Gastroesophageal sphincter (tissue), 4 donors: ENCODE measurements around the gene CDK5R1. TPM values are rescaled to one million over a fixed set of nuclear protein-coding genes. Genes with fewer than 3 reads are reported as not detected.

Experiments used
- ATAC-seq: fragments of 150-250 bp; one replicate; pipeline ENCODE4 v1.9.1; 2016; ENCODE audit warnings: mild to moderate bottlenecking, moderate library complexity
- H3K27ac ChIP-seq, 4 donors: fragments of 200-600 bp; sonication (generic) in 3 of 4; 1 replicate in 3 of 4; 2 replicates in 1 of 4; pipeline ENCODE4 v1.5.1; 2016 to 2019
- H3K27me3 ChIP-seq: fragments of 200-600 bp; sonication (generic); one replicate; pipeline ENCODE4 v1.5.1; 2019
- H3K36me3 ChIP-seq, 2 donors: fragments of 200-600 bp; sonication (generic); one replicate each; pipeline ENCODE4 v1.5.1; 2019; ENCODE audit warnings: control low read depth in 1 of 2
- H3K4me1 ChIP-seq, 3 donors: fragments of 200-600 bp; sonication (generic); 1 replicate in 2 of 3; 2 replicates in 1 of 3; pipeline ENCODE4 v1.5.1; 2016 to 2019; ENCODE audit warnings: control low read depth in 2 of 3
- H3K4me3 ChIP-seq, 2 donors: fragments of 200-600 bp; sonication (generic); one replicate each; pipeline ENCODE4 v1.5.1; 2019; ENCODE audit warnings: mild to moderate bottlenecking in 1 of 2, moderate library complexity in 1 of 2
- H3K9me3 ChIP-seq, 3 donors: fragments of 200-600 bp; sonication (generic); one replicate each; pipeline ENCODE4 v1.5.1; 2017 to 2019; ENCODE audit warnings: control low read depth in 2 of 3
- CTCF ChIP-seq, 4 experiments: fragments of 200-600 bp in 2 of 4; fragments of 450-650 bp in 2 of 4; sonication (generic) in 1 of 4; IDR thresholded peaks; one replicate each; pipeline ENCODE4 v1.5.1; 2017 to 2019; ENCODE audit warnings: antibody characterized with exemption in 4 of 4, mild to moderate bottlenecking in 2 of 4, moderate library complexity in 2 of 4
- EP300 ChIP-seq: sonication (generic); formaldehyde crosslinking; IDR thresholded peaks from one replicate; pipeline ENCODE4 v1.6.1; 2017; ENCODE audit warnings: antibody characterized with exemption, mild to moderate bottlenecking
- POLR2A ChIP-seq, 2 donors: fragments of 450-650 bp; IDR thresholded peaks; one replicate each; pipeline ENCODE4 v1.6.1; 2017; ENCODE audit warnings: antibody characterized with exemption in 2 of 2, mild to moderate bottlenecking in 2 of 2, moderate library complexity in 1 of 2
- POLR2AphosphoS5 ChIP-seq: sonication (generic); formaldehyde crosslinking; IDR thresholded peaks from one replicate; pipeline ENCODE4 v1.6.1; 2017; ENCODE audit warnings: antibody characterized with exemption
- WGBS, 2 donors: methylation state at CpG; one replicate each; pipeline ENCODE4 v1.1.5; 2018; ENCODE audit warnings: low coverage in 1 of 2; 5-methylcytosine and 5-hydroxymethylcytosine counted together
- total RNA-seq, 4 donors: library from RNA; depleted of rRNA; stranded (reverse); fragments of >200 nt; gene quantifications; one replicate each; pipeline ENCODE4 v1.1.0, GENCODE V29; 2016

Gene CDK5R1
- total RNA-seq, 4 donors from 2014 or later: 0.54 to 1.5 (median 1.0) TPM; not detected in 1

- H3K27me3 ChIP-seq: no peaks in the 10 kb centered on the region
- no peak overlapping the region for H3K27ac ChIP-seq
- TF ChIP-seq POLR2A (IDR thresholded peaks at IDR 0.05) (no peak), POLR2AphosphoS5 (no peak), EP300 (no peak), CTCF (IDR thresholded peaks at IDR 0.05) (no peak)
- no peak for ATAC-seq
- H3K4me3 ChIP-seq: no peak overlapping the region
- H3K4me1 ChIP-seq: peaks cover 0 to 20% (median 9%) of the 10 kb centered on the region in 3 donors
- no peaks in the 10 kb centered on the region for H3K9me3 ChIP-seq
- no peaks in the 10 kb centered on the region for H3K36me3 ChIP-seq
- 72 to 78% methylated on average over 8 to 12 of the region's 12 CpGs for WGBS, 2 donors
Observed at GRCh38 chr17:32516940-32517701, 30.3 kb downstream of the CDK5R1 start.

- peaks cover 0 to 20% (median 9%) of the 10 kb centered on the region in 3 donors for H3K4me1 ChIP-seq
- H3K27me3 ChIP-seq: no peaks in the 10 kb centered on the region
- no peak for ATAC-seq
- H3K27ac ChIP-seq: no peak overlapping the region
- TF ChIP-seq POLR2AphosphoS5 (no peak), EP300 (no peak), CTCF (IDR thresholded peaks at IDR 0.05) (no peak), POLR2A (IDR thresholded peaks at IDR 0.05) (no peak)
- no peak overlapping the region for H3K4me3 ChIP-seq
- 91 to 97% methylated on average over 4 to 5 of the region's 7 CpGs for WGBS, 2 donors
- H3K9me3 ChIP-seq: no peaks in the 10 kb centered on the region
- H3K36me3 ChIP-seq: no peaks in the 10 kb centered on the region
Observed at GRCh38 chr17:32517982-32518381, 31.2 kb downstream of the CDK5R1 start.

- 23 to 53% methylated on average over 6 to 7 of the region's 31 CpGs for WGBS, 2 donors
- Histone ChIP-seq H3K36me3 (no peaks in the 10 kb centered on the region), H3K4me1 (peaks cover 0 to 20% (median 9%) of the 10 kb centered on the region in 3 donors), H3K27me3 (no peaks in the 10 kb centered on the region), H3K27ac (peak overlapping the region in 1 of 4 donors; percentile 17), H3K4me3 (peak overlapping the region; percentile 29 to 59), H3K9me3 (no peaks in the 10 kb centered on the region)
- no peak for ATAC-seq
- no peak for TF ChIP-seq EP300
- no peak for TF ChIP-seq POLR2A (IDR thresholded peaks at IDR 0.05)
- no peak for TF ChIP-seq POLR2AphosphoS5
- TF ChIP-seq CTCF (IDR thresholded peaks at IDR 0.05): no peak
Observed at GRCh38 chr17:32518646-32519227, 31.9 kb downstream of the CDK5R1 start.

- peak overlapping the region in 1 of 4 donors; percentile 17 for H3K27ac ChIP-seq
Observed at GRCh38 chr17:32519228-32520103, 32.7 kb downstream of the CDK5R1 start.

More at GRCh38 chr17:32519228-32520103, 32.7 kb downstream of the CDK5R1 start:
- peak; percentile 68 for ATAC-seq
- Histone ChIP-seq H3K27me3 (no peaks in the 10 kb centered on the region), H3K9me3 (no peaks in the 10 kb centered on the region), H3K4me1 (peaks cover 0 to 20% (median 9%) of the 10 kb centered on the region in 3 donors), H3K36me3 (no peaks in the 10 kb centered on the region), H3K4me3 (peak overlapping the region; percentile 29 to 59)
- 2 to 3% methylated on average over 19 to 29 of the region's 61 CpGs for WGBS, 2 donors
- TF ChIP-seq EP300 (no peak), POLR2AphosphoS5 (no peak), POLR2A (IDR thresholded peaks at IDR 0.05) (no peak), CTCF (IDR thresholded peaks at IDR 0.05) (no peak)
